ENCODE measurements around the gene FKBP11.
"Not testable (repeated sequence)": the region's sequence is repeated elsewhere in the genome, so short reads cannot be mapped to it uniquely, and the experiment has no call there.

Gene FKBP11

DNA sequence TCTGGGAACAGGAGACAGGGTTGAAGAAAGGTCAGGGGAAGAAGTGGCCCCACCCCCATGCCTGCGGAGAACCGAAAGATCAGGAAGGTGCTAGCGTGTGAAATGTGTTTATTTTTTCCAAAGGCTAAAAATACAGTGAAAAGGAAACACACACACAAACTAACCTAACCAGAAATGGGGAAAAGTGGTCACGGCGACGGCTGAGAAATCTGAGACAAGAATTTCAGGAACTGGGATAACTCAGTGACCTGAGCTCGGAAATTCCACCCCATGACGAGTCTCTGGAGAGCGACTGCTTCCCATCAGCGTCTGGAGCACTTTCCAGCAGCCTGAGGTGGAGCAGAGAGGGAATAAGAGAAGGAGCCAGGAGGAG is 43.0 kb downstream of the FKBP11 start:
- peaks cover 5% of the 10 kb centered on the region for H3K4me1 ChIP-seq (ENCODE audit: insufficient read depth, poor library complexity, severe bottlenecking)
- DNase-seq (ENCODE audit: low spot score): no peak
- H3K27ac ChIP-seq (ENCODE audit: poor library complexity, severe bottlenecking): no peak overlapping the region
- H3K4me3 ChIP-seq (ENCODE audit: severe bottlenecking): no peak overlapping the region
- peaks cover 11% of the 10 kb centered on the region for H3K27me3 ChIP-seq (ENCODE audit: insufficient read depth, poor library complexity, severe bottlenecking)
- H3K9me3 ChIP-seq (ENCODE audit: severe bottlenecking): no peaks in the 10 kb centered on the region
- TF ChIP-seq, protein P1, sequence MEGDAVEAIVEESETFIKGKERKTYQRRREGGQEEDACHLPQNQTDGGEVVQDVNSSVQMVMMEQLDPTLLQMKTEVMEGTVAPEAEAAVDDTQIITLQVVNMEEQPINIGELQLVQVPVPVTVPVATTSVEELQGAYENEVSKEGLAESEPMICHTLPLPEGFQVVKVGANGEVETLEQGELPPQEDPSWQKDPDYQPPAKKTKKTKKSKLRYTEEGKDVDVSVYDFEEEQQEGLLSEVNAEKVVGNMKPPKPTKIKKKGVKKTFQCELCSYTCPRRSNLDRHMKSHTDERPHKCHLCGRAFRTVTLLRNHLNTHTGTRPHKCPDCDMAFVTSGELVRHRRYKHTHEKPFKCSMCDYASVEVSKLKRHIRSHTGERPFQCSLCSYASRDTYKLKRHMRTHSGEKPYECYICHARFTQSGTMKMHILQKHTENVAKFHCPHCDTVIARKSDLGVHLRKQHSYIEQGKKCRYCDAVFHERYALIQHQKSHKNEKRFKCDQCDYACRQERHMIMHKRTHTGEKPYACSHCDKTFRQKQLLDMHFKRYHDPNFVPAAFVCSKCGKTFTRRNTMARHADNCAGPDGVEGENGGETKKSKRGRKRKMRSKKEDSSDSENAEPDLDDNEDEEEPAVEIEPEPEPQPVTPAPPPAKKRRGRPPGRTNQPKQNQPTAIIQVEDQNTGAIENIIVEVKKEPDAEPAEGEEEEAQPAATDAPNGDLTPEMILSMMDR (IDR thresholded peaks at IDR 0.05; ENCODE audit: poor library complexity, severe bottlenecking): no peak
- H3K36me3 ChIP-seq (ENCODE audit: low read depth): no peaks in the 10 kb centered on the region
- no peak for ATAC-seq (ENCODE audit: low read depth)

DNA sequence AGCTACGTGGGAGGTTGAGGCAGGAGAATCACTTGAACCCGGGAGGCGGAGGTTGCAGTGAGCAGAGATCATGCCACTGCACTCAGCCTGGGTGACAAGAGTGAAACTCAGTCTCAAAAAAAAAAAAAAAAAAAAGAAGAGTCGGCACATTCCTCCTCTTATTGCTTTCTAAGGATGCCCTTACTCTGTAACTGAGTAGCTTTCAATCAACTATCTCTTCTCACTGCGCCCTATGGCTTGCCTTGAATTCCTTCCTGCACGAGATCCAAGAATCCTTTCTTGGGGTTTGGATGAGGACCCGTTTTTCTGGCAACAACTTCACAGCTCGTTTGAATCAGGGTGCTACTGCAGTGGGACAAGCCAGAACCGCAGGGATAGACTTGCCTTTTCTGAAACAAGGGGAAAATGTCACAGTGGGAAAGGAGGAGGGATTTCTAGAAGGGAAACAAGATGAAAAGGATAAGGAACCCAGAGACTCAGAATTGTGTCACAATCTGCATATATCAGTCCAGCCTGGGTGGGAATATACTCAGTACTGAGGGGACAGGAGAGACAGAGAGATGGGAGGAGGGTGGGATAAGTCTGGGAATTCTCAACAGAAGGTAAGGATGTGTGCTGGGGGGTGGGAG is 43.5 kb downstream of the FKBP11 start:
- Histone ChIP-seq H3K9me3 (ENCODE audit: severe bottlenecking) (no peaks in the 10 kb centered on the region), H3K4me1 (ENCODE audit: insufficient read depth, poor library complexity, severe bottlenecking) (peaks cover 5% of the 10 kb centered on the region), H3K27me3 (ENCODE audit: insufficient read depth, poor library complexity, severe bottlenecking) (peaks cover 11% of the 10 kb centered on the region), H3K36me3 (ENCODE audit: low read depth) (no peaks in the 10 kb centered on the region), H3K27ac (ENCODE audit: poor library complexity, severe bottlenecking) (no peak overlapping the region), H3K4me3 (ENCODE audit: severe bottlenecking) (no peak overlapping the region)
- ATAC-seq (ENCODE audit: low read depth) (no peak), DNase-seq (ENCODE audit: low spot score) (no peak)
- TF ChIP-seq, protein P1 (IDR thresholded peaks at IDR 0.05; ENCODE audit: poor library complexity, severe bottlenecking): no peak

DNA sequence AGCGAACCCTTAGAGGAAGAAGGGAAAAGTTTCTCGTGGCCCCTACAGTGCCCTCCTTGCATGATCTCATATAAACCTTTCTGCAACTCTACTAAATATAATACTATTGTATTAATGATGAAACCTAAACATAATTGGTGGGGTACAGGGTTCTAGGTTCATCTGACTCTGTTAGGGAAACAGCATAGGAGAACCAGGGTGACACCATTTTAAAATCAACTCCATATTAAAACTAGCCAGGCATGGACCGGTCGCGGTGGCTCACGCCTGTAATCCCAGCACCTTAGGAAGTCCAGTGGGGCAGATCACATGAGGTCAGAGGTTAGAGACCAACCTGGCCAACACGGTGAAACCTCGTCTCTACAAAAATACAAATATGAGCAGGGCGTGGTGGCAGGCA is 44.6 kb downstream of the FKBP11 start:
- TF ChIP-seq, protein P1 (IDR thresholded peaks at IDR 0.05; ENCODE audit: poor library complexity, severe bottlenecking): no peak
- DNase-seq (ENCODE audit: low spot score) (no peak), ATAC-seq (ENCODE audit: low read depth) (no peak)
- no peak overlapping the region for H3K27ac ChIP-seq (ENCODE audit: poor library complexity, severe bottlenecking)
- H3K4me1 ChIP-seq (ENCODE audit: insufficient read depth, poor library complexity, severe bottlenecking): peaks cover 5% of the 10 kb centered on the region
- H3K27me3 ChIP-seq (ENCODE audit: insufficient read depth, poor library complexity, severe bottlenecking): peaks cover 11% of the 10 kb centered on the region
- H3K4me3 ChIP-seq (ENCODE audit: severe bottlenecking): no peak overlapping the region
- no peaks in the 10 kb centered on the region for H3K36me3 ChIP-seq (ENCODE audit: low read depth)
- no peaks in the 10 kb centered on the region for H3K9me3 ChIP-seq (ENCODE audit: severe bottlenecking)

DNA sequence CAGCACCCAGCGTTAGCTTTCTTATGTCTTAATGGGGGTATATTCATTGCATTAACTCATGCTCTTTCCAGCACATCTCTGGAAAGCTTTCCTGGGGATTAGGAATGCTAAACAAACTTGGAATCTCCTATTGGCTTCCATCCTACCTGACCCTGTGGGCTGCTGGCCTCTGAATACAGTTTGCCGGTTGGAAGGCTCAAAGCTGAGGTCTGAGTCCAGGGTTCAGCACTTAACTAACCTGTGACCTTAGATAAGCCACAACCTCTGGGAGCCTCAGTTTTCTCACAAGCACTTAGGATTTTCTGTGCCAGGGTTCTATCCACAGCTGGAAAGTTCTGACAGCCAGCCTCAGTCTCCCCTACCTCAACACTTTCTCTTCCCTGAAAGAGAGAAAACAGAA is 46.7 kb downstream of the FKBP11 start:
- DNase-seq (ENCODE audit: low spot score) (no peak), ATAC-seq (ENCODE audit: low read depth) (no peak)
- H3K4me1 ChIP-seq (ENCODE audit: insufficient read depth, poor library complexity, severe bottlenecking): peaks cover 5% of the 10 kb centered on the region
- H3K27me3 ChIP-seq (ENCODE audit: insufficient read depth, poor library complexity, severe bottlenecking): peaks cover 11% of the 10 kb centered on the region
- H3K27ac ChIP-seq (ENCODE audit: poor library complexity, severe bottlenecking): no peak overlapping the region
- no peaks in the 10 kb centered on the region for H3K36me3 ChIP-seq (ENCODE audit: low read depth)
- TF ChIP-seq, protein P1 (IDR thresholded peaks at IDR 0.05; ENCODE audit: poor library complexity, severe bottlenecking): no peak
- H3K9me3 ChIP-seq (ENCODE audit: severe bottlenecking): no peaks in the 10 kb centered on the region
- H3K4me3 ChIP-seq (ENCODE audit: severe bottlenecking): no peak overlapping the region

DNA sequence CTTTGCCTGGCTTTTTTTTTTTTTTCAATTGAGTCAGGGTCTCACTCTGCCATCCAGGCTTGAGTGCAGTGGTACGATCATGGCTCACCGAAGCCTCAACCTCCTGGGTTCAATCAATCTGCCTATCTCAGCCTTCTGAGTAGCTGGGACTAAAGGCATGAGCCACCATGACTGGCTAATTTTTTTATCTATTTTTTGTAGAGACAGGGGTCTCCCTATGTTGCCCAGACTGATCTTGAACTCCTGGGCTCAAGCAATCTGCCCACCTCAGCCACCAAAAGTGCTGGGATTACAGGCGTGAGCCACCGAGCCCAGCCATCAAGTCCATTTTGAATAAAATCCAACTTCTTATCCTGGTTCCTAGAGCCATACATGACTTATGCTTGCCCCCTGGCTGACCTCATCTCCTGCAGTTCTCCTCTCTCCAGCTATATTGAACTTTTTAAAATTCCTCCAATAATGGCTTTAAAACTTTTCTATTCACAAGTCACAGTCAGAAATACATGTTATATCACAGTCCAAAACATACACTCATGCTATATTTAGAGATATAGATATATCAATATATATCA is 49.3 kb downstream of the FKBP11 start:
- TF ChIP-seq, protein P1 (IDR thresholded peaks at IDR 0.05; ENCODE audit: poor library complexity, severe bottlenecking): no peak
- ATAC-seq (ENCODE audit: low read depth) (no peak), DNase-seq (ENCODE audit: low spot score) (no peak)
- Histone ChIP-seq H3K4me3 (ENCODE audit: severe bottlenecking) (no peak overlapping the region), H3K9me3 (ENCODE audit: severe bottlenecking) (no peaks in the 10 kb centered on the region), H3K36me3 (ENCODE audit: low read depth) (no peaks in the 10 kb centered on the region), H3K27ac (ENCODE audit: poor library complexity, severe bottlenecking) (no peak overlapping the region), H3K27me3 (ENCODE audit: insufficient read depth, poor library complexity, severe bottlenecking) (peaks cover under 1% of the 10 kb centered on the region), H3K4me1 (ENCODE audit: insufficient read depth, poor library complexity, severe bottlenecking) (no peaks in the 10 kb centered on the region)

DNA sequence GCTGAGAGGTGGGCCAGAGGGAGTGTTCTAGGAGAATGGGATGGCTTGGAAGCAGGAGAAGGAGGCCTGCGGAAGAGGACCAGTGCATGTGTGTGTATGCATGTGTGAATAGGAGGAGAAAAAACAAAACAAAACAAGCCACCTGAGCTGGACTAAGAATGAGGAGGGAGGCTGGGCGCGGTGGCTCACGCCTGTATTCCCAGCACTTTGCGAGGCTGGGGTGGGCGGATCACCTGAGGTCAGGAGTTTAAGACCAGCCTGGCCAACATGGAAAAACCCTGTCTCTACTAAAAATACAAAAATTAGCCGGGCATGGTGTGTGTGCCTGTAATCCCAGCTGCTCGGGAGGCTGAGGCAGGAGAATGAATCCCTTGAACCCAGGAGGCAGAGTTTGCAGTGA is 51.8 kb downstream of the FKBP11 start:
- not testable (repeated sequence) for H3K4me3 ChIP-seq (ENCODE audit: severe bottlenecking); H3K27ac ChIP-seq (ENCODE audit: poor library complexity, severe bottlenecking); DNase-seq (ENCODE audit: low spot score); H3K36me3 ChIP-seq (ENCODE audit: low read depth); H3K4me1 ChIP-seq (ENCODE audit: insufficient read depth, poor library complexity, severe bottlenecking); H3K27me3 ChIP-seq (ENCODE audit: insufficient read depth, poor library complexity, severe bottlenecking); H3K9me3 ChIP-seq (ENCODE audit: severe bottlenecking); ATAC-seq (ENCODE audit: low read depth)

All from RWPE2 (cell line).